Heart left ventricle (tissue), 16 donors: ENCODE results near the gene PARVA. TPM values are rescaled to one million over a fixed set of nuclear protein-coding genes. Genes with fewer than 3 reads are reported as not detected.

Source experiments
- ATAC-seq, 4 donors: fragments of 200-7000 bp; cut with Tn5 transposase; one replicate each; pipeline ENCODE4 v1.9.1; 2020 to 2022; ENCODE audit warnings: moderate library complexity in 4 of 4, mild to moderate bottlenecking in 3 of 4, moderate number of reproducible peaks in 1 of 4
- DNase-seq, 5 donors: peaks; one replicate each; pipeline ENCODE4 v3.0.0-alpha.2; 2020
- H3K27ac ChIP-seq, 12 donors: fragments of 200-600 bp; sonication (generic) in 4 of 12; one replicate each; pipeline versions ENCODE4 v1.5.0 to v1.8.0; 2016 to 2022; ENCODE audit warnings: mild to moderate bottlenecking in 2 of 12
- H3K27me3 ChIP-seq, 9 donors: fragments of 200-600 bp; sonication (generic) in 2 of 9; one replicate each; pipeline versions ENCODE4 v1.5.1 to v1.8.0; 2016 to 2022; ENCODE audit warnings: mild to moderate bottlenecking in 3 of 9
- H3K36me3 ChIP-seq, 9 donors: fragments of 200-600 bp; sonication (generic) in 2 of 9; one replicate each; pipeline versions ENCODE4 v1.5.0 to v1.8.0; 2018 to 2022; ENCODE audit warnings: mild to moderate bottlenecking in 2 of 9
- H3K4me1 ChIP-seq, 12 donors: fragments of 200-600 bp; sonication (generic) in 4 of 12; one replicate each; pipeline versions ENCODE4 v1.5.0 to v1.8.0; 2016 to 2022; ENCODE audit warnings: mild to moderate bottlenecking in 3 of 12
- H3K4me3 ChIP-seq, 12 donors: fragments of 200-600 bp; sonication (generic) in 4 of 12; one replicate each; pipeline versions ENCODE4 v1.5.0 to v1.8.0; 2017 to 2022; ENCODE audit warnings: mild to moderate bottlenecking in 9 of 12, moderate library complexity in 4 of 12
- H3K9me3 ChIP-seq, 12 donors: fragments of 200-600 bp; sonication (generic) in 4 of 12; one replicate each; pipeline versions ENCODE4 v1.5.0 to v1.8.0; 2016 to 2022; ENCODE audit warnings: mild to moderate bottlenecking in 1 of 12
- POLR2A ChIP-seq, 2 donors: fragments of 450-650 bp; IDR thresholded peaks; one replicate each; pipeline ENCODE4 v1.6.1; 2017; ENCODE audit warnings: antibody characterized with exemption in 2 of 2, mild to moderate bottlenecking in 2 of 2, moderate library complexity in 2 of 2
- WGBS, 4 donors: extraction: QIAGEN DNeasy Blood & Tissue Kit in 2 of 4; methylation state at CpG; one replicate each; pipeline versions ENCODE4 v1.1.5 to v1.1.7; 2013 to 2018; 5-methylcytosine and 5-hydroxymethylcytosine counted together
- intact Hi-C, 10 donors: fragments of 100-400 bp; cut with DNase I; formaldehyde crosslinking; loops; one replicate each; pipeline versions ENCODE4 v1.11.1 to v1.14.2; 2022
- polyA plus RNA-seq, 2 donors: library from polyadenylated mRNA; stranded (reverse); fragments of 200-250 nt; gene quantifications; one replicate each; pipeline ENCODE4 v1.2.3, GENCODE V29; 2013
- total RNA-seq, 9 donors: library from RNA; depleted of rRNA in 2 of 9; stranded (reverse); fragments of >200 nt in 2 of 9; fragmentation: NEBNext Ultra II Directional in 3 of 9; extraction: Animal tissue kit (Norgen Biotek cat#: 25700) in 3 of 9; gene quantifications; one replicate each; pipeline versions ENCODE4 v1.1.0 to v1.2.4, GENCODE V29; 2016 to 2023
- TF ChIP-seq, protein P1 (sequence below), 12 donors: fragments of 200-600 bp; sonication (generic) in 4 of 12; IDR thresholded peaks; one replicate each; pipeline versions ENCODE4 v1.5.0 to v1.8.0; 2018 to 2022; ENCODE audit warnings: antibody characterized with exemption in 12 of 12, mild to moderate bottlenecking in 5 of 12
- donor health status: ischemic (EF 13 %, LVEDD 7.1; RV severe dilation, severe dysfunction).
- donor health status: healthy with polysubstance abuse.
- donor health status: DM: no; HTN: yes; CAD: no.
- donor health status: DM: no; HTN: no; CAD: no.
- donor health status: ischemic (EF 25% LVEDD 6.9; RV normal size, moderate dysfunction).
- donor health status: ischemic (EF 25% LVEDD 5.7; RV mildly dilated, moderate dysfunction).
- donor health status: healthy.
- donor health status: DM: yes; HTN: yes; CAD: no.
- donor health status: ischemic (EF 35%, LVEDD 5.7; RV mildly dilated, moderate dysfunction).
- donor health status: nonischemic (EF 11% LVEDD 7.7; RV severe dilation, severe dysfunction).
- donor health status: DM: yes; HTN: yes; CAD: no.
- donor health status: PGD.
- donor health status: ischemic (EF 29% LVEDD 5.4; RV normal size, mild dysfunction).
- donor health status: nonischemic (EF 23%, LVEDD 6.1; RV moderate dilation, normal function).

PARVA gene
- total and polyA plus RNA-seq, 11 donors, result 22.7 to 99.2 (median 65.9) TPM

DNA sequence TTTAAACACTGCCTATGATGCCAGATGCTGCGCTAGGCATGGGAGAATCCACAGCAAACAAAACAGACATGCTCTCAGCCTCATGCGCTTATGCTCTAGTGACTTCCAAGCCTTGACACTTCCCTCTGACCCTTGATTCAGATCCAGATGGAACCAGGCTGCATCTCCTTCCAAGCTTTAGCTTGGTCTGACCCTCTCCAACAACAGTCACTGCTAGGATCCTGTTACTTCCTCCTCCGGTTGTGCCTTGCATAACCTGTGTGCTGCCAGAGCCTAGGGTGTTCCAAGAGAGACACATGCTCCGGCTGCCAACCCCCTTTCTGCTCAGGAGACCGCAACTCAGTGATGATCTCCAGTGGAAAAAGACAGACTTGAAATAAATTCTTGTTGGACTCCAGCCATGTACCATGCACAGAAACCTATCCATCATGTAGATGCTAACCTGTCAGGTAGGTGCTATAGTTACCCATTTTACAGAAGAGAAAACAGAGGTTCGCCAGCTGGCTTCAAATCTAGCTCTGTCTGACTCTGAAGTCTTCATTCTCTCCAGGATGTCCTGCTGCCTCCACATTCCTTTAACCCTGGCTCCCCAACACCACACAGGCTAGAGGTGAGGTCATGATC, 160.5 kb downstream of the PARVA start:
- intact Hi-C loops, result no loop called here
- no peaks in the 10 kb centered on the region for H3K27me3 ChIP-seq
- 79 to 90% (median 82%) methylated on average over 6 of the region's 6 CpGs for WGBS, 4 donors
- no peak for DNase-seq
- TF ChIP-seq, protein P1, sequence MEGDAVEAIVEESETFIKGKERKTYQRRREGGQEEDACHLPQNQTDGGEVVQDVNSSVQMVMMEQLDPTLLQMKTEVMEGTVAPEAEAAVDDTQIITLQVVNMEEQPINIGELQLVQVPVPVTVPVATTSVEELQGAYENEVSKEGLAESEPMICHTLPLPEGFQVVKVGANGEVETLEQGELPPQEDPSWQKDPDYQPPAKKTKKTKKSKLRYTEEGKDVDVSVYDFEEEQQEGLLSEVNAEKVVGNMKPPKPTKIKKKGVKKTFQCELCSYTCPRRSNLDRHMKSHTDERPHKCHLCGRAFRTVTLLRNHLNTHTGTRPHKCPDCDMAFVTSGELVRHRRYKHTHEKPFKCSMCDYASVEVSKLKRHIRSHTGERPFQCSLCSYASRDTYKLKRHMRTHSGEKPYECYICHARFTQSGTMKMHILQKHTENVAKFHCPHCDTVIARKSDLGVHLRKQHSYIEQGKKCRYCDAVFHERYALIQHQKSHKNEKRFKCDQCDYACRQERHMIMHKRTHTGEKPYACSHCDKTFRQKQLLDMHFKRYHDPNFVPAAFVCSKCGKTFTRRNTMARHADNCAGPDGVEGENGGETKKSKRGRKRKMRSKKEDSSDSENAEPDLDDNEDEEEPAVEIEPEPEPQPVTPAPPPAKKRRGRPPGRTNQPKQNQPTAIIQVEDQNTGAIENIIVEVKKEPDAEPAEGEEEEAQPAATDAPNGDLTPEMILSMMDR (IDR thresholded peaks at IDR 0.05), result no peak
- TF ChIP-seq POLR2A (IDR thresholded peaks at IDR 0.05), result no peak
- no peak for ATAC-seq
- peak overlapping the region in 1 of 12 donors; percentile 4 for H3K27ac ChIP-seq
- H3K4me1 ChIP-seq, result peaks cover 0 to 21% (median 8%) of the 10 kb centered on the region in 12 donors
- peaks cover 0 to 5% (median 0%) of the 10 kb centered on the region in 9 donors for H3K36me3 ChIP-seq
- H3K9me3 ChIP-seq, result no peaks in the 10 kb centered on the region
- H3K4me3 ChIP-seq, result no peak overlapping the region

DNA sequence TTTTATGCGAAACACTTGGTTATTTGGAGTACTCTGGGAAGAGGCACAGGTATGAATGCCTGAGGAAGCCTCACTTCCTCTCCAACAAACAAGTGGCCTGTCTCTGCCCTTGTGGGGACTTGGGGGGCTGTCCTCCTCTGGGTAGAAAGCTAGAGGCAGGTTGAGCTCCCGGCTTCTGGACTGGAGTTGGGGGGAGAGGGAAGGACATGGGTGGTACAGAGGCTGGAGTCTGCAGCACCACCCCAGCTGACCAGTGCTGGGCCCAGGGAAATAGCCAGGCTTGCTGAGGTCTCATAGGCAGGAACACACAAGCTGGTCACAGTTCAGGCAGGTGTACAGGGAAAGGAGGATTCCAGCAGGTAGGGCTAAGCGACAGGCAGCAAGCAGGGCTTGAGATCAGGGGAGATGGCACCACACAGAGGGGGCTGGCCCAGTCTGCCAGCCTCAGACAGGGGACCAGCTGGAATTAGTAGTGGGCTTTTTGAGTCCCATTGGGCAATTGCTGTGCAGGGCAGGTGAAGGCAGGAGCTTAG, 161.6 kb downstream of the PARVA start:
- no peaks in the 10 kb centered on the region for H3K27me3 ChIP-seq
- intact Hi-C loops, result no loop called here
- H3K27ac ChIP-seq, result peak overlapping the region in 1 of 12 donors; percentile 70
- no peak for DNase-seq
- H3K9me3 ChIP-seq, result no peaks in the 10 kb centered on the region
- H3K4me3 ChIP-seq, result no peak overlapping the region
- 92 to 97% (median 96%) methylated on average over 3 of the region's 3 CpGs for WGBS, 4 donors
- TF ChIP-seq, protein P1 (IDR thresholded peaks at IDR 0.05), result no peak
- TF ChIP-seq POLR2A (IDR thresholded peaks at IDR 0.05), result no peak
- no peaks in the 10 kb centered on the region for H3K36me3 ChIP-seq
- H3K4me1 ChIP-seq, result peaks cover 0 to 21% (median 8%) of the 10 kb centered on the region in 12 donors
- ATAC-seq, result no peak

DNA sequence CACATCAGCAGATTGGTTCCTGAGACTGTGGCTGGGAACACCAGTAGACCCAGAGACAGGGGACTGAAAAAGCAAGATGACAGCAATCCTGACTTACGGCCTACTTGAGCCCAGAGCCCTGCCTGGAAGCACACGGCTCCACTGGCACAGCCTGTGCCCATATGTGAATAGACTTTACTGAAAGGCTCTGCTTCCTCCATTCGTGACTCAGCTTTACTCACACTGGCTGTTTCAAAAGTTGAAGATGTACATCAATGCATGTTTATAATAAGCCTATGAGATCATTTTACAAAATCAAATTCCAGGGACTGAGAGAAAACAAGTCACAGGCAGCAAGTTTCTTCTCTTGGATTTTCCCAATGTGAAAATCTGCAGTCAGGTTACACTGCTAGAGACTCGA, 162.2 kb downstream of the PARVA start:
- 82 to 90% (median 87%) methylated on average over 4 of the region's 4 CpGs for WGBS, 4 donors
- DNase-seq (no peak), ATAC-seq (no peak)
- no peak for TF ChIP-seq POLR2A (IDR thresholded peaks at IDR 0.05)
- TF ChIP-seq, protein P1 (IDR thresholded peaks at IDR 0.05), result no peak
- no peaks in the 10 kb centered on the region for H3K36me3 ChIP-seq
- H3K4me3 ChIP-seq, result no peak overlapping the region
- peak overlapping the region in 1 of 12 donors; percentile 70 for H3K27ac ChIP-seq
- no peaks in the 10 kb centered on the region for H3K9me3 ChIP-seq
- intact Hi-C loops, result no loop called here
- H3K27me3 ChIP-seq, result no peaks in the 10 kb centered on the region
- peaks cover 0 to 21% (median 8%) of the 10 kb centered on the region in 12 donors for H3K4me1 ChIP-seq

DNA sequence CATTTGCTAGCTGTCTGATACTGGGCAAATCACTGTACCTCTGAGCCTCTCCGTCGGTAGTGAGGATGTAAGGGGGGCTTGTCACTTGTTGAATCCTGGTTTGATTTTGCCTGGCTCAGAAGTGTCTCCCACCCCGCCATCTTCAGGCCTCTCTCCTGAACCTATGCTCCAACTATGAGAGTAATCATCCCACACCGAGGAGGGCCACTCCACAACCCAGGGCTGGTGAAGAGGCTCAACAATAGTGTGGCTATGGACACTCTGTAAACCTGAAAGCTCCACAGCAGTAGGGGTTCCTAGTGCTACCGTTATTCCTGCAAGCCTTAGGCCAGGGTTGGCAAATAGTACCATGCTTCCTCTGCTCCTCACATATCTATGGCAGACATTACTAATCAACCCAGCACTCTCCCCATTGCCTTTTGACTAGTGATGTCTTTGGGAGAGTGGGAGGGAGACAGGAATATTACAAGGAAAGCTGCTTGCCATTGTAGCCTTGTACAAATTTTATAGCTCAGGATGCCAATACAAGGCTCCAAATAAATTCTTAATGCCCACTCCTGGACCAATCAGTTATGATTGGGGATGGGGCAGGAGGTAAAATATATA, 162.8 kb downstream of the PARVA start:
- H3K9me3 ChIP-seq, result no peaks in the 10 kb centered on the region
- no peak for TF ChIP-seq POLR2A (IDR thresholded peaks at IDR 0.05)
- TF ChIP-seq, protein P1 (IDR thresholded peaks at IDR 0.05), result no peak
- 77 to 92% (median 85%) methylated on average over 4 to 5 of the region's 5 CpGs for WGBS, 4 donors
- H3K36me3 ChIP-seq, result no peaks in the 10 kb centered on the region
- H3K27me3 ChIP-seq, result no peaks in the 10 kb centered on the region
- intact Hi-C loops, result no loop called here
- ATAC-seq, result no peak
- H3K4me3 ChIP-seq, result no peak overlapping the region
- DNase-seq, result no peak
- H3K27ac ChIP-seq, result peak overlapping the region in 1 of 12 donors; percentile 70
- peaks cover 0 to 21% (median 8%) of the 10 kb centered on the region in 12 donors for H3K4me1 ChIP-seq
